C4-2B (cell line): Measurements from ENCODE around the gene TAP2.
"Not testable (repeated sequence)": the region's sequence is repeated elsewhere in the genome, so short reads cannot be mapped to it uniquely, and the experiment has no call there.

Source experiments
- H3K27ac ChIP-seq: fragments of 450-650 bp; 2 replicates; pipeline ENCODE4 v1.5.1; 2017
- CTCF ChIP-seq: fragments of 450-650 bp; conservative IDR thresholded peaks from 2 replicates; pipeline ENCODE4 v1.5.1; 2017; ENCODE audit warnings: mild to moderate bottlenecking
- ZFX ChIP-seq: fragments of 450-650 bp; IDR thresholded peaks from 2 replicates; pipeline ENCODE4 v1.6.1; 2017

Gene TAP2

GRCh38 chr6:32815996-32816395 lies 22.5 kb downstream of the TAP2 start:
- no peak overlapping the region for H3K27ac ChIP-seq
- TF ChIP-seq CTCF (no peak), ZFX (no peak)

- TF ChIP-seq CTCF (no peak), ZFX (no peak)
- no peak overlapping the region for H3K27ac ChIP-seq
Measured at GRCh38 chr6:32815115-32815514, 23.4 kb downstream of the TAP2 start.

- TF ChIP-seq ZFX = no peak
- no peak for TF ChIP-seq CTCF
- H3K27ac ChIP-seq = no peak overlapping the region
Measured at GRCh38 chr6:32814145-32814544, 24.4 kb downstream of the TAP2 start.

GRCh38 chr6:32809171-32809570 lies 29.4 kb downstream of the TAP2 start:
- TF ChIP-seq CTCF (no peak), ZFX (no peak)
- no peak overlapping the region for H3K27ac ChIP-seq

- H3K27ac ChIP-seq = no peak overlapping the region
- TF ChIP-seq ZFX = no peak
- no peak for TF ChIP-seq CTCF
Measured at GRCh38 chr6:32807020-32807580, 31.4 kb downstream of the TAP2 start.

- not testable (repeated sequence) for H3K27ac ChIP-seq
Measured at GRCh38 chr6:32805404-32805803, 33.1 kb downstream of the TAP2 start.

GRCh38 chr6:32803416-32803815 lies 35.1 kb downstream of the TAP2 start:
- TF ChIP-seq CTCF = no peak
- TF ChIP-seq ZFX = no peak
- no peak overlapping the region for H3K27ac ChIP-seq

GRCh38 chr6:32799740-32800139 lies 38.8 kb downstream of the TAP2 start:
- H3K27ac ChIP-seq = no peak overlapping the region
- TF ChIP-seq ZFX = no peak

GRCh38 chr6:32799168-32799567 lies 39.4 kb downstream of the TAP2 start:
- TF ChIP-seq CTCF = no peak
- TF ChIP-seq ZFX = no peak
- no peak overlapping the region for H3K27ac ChIP-seq
